SU-DHL-6 (cell line): Measurements from ENCODE around the gene DERL2.

Experiments used
- CTCF ChIP-seq: fragments of 200-600 bp; sonication (generic); IDR thresholded peaks from one replicate; pipeline ENCODE4 v1.5.1; 2017; ENCODE audit warnings: antibody characterized with exemption, mild to moderate bottlenecking, low read length, moderate library complexity; ENCODE audit not compliant: insufficient read depth, poor library complexity, severe bottlenecking
- EZH2phosphoT487 ChIP-seq: fragments of 200-600 bp; sonication (generic), shearing (Covaris generic); conservative IDR thresholded peaks from 2 replicates; pipeline ENCODE4 v1.6.1; 2018; ENCODE audit warnings: mild to moderate bottlenecking, antibody characterized with exemption, low read length, moderate library complexity, mixed read lengths

- TF ChIP-seq CTCF (no peak), EZH2phosphoT487 (no peak)
These were observed 24.8 kb upstream of the DERL2 start for GRCh38 chr17:5510771-5511170.
